Endothelial cell (in vitro differentiated cells): ENCODE data around the gene SPATA32. TPM values are rescaled to one million over a fixed set of nuclear protein-coding genes. Genes with fewer than 3 reads are reported as not detected.
A peak's percentile ranks its signal among the peaks of the same experiment; 100 is the strongest.

Source experiments
- DNase-seq: peaks from one replicate; pipeline ENCODE4 v3.0.0; 2021; ENCODE audit warnings: low spot score
- H3K27ac Mint-ChIP-seq: one replicate; pipeline ENCODE4 v1.8.0; 2021; ENCODE audit warnings: mixed read lengths, inconsistent platforms; ENCODE audit not compliant: unreplicated experiment
- H3K27me3 Mint-ChIP-seq: one replicate; pipeline ENCODE4 v1.8.0; 2021; ENCODE audit warnings: mild to moderate bottlenecking, moderate library complexity, mixed read lengths, inconsistent platforms; ENCODE audit not compliant: unreplicated experiment
- H3K36me3 Mint-ChIP-seq: one replicate; pipeline ENCODE4 v1.8.0; 2021; ENCODE audit warnings: mild to moderate bottlenecking, low read depth, mixed read lengths, inconsistent platforms; ENCODE audit not compliant: unreplicated experiment
- H3K4me1 Mint-ChIP-seq: one replicate; pipeline ENCODE4 v1.8.0; 2021; ENCODE audit warnings: mild to moderate bottlenecking, mixed read lengths, inconsistent platforms; ENCODE audit not compliant: unreplicated experiment
- H3K4me3 Mint-ChIP-seq: one replicate; pipeline ENCODE4 v1.8.0; 2021; ENCODE audit warnings: mild to moderate bottlenecking, mixed read lengths, inconsistent platforms; ENCODE audit not compliant: unreplicated experiment
- H3K9me3 Mint-ChIP-seq: one replicate; pipeline ENCODE4 v1.8.0; 2021; ENCODE audit warnings: mixed read lengths, inconsistent platforms; ENCODE audit not compliant: unreplicated experiment
- CTCF ChIP-seq: fragments of 200-600 bp; sonication (generic); IDR thresholded peaks from one replicate; pipeline ENCODE4 v1.5.0; 2021; ENCODE audit warnings: antibody characterized with exemption; ENCODE audit not compliant: unreplicated experiment
- total RNA-seq: library from RNA; stranded (reverse); fragmentation: NEBNext Ultra II Directional; extraction: Animal tissue kit (Norgen Biotek cat#: 25700); gene quantifications from one replicate; pipeline ENCODE4 v1.2.1, GENCODE V29; 2021; ENCODE audit not compliant: unreplicated experiment

The SPATA32 gene
- total RNA-seq, 1 donor from 2014 or later = not detected

- no peak overlapping the region for H3K4me3 Mint-ChIP-seq
- no peaks in the 10 kb centered on the region for H3K9me3 Mint-ChIP-seq
- DNase-seq = no peak
- no peak for TF ChIP-seq CTCF
- H3K36me3 Mint-ChIP-seq = peaks cover 9% of the 10 kb centered on the region
- no peaks in the 10 kb centered on the region for H3K4me1 Mint-ChIP-seq
- H3K27me3 Mint-ChIP-seq = no peaks in the 10 kb centered on the region
- no peak overlapping the region for H3K27ac Mint-ChIP-seq
Observed at GRCh38 chr17:45271603-45272002, 9.7 kb upstream of the SPATA32 start.

- H3K27me3 Mint-ChIP-seq = no peaks in the 10 kb centered on the region
- peaks cover 9% of the 10 kb centered on the region for H3K36me3 Mint-ChIP-seq
- no peaks in the 10 kb centered on the region for H3K4me1 Mint-ChIP-seq
- no peak overlapping the region for H3K4me3 Mint-ChIP-seq
- H3K9me3 Mint-ChIP-seq = no peaks in the 10 kb centered on the region
- TF ChIP-seq CTCF = peak; percentile 70
- H3K27ac Mint-ChIP-seq = no peak overlapping the region
- peak; percentile 72 for DNase-seq
Observed at GRCh38 chr17:45270828-45271418, 9.0 kb upstream of the SPATA32 start.

GRCh38 chr17:45269912-45270311, 8.0 kb upstream of the SPATA32 start:
- no peaks in the 10 kb centered on the region for H3K9me3 Mint-ChIP-seq
- no peak for DNase-seq
- no peak overlapping the region for H3K4me3 Mint-ChIP-seq
- peaks cover 11% of the 10 kb centered on the region for H3K36me3 Mint-ChIP-seq
- no peak for TF ChIP-seq CTCF
- no peaks in the 10 kb centered on the region for H3K27me3 Mint-ChIP-seq
- H3K4me1 Mint-ChIP-seq = no peaks in the 10 kb centered on the region
- H3K27ac Mint-ChIP-seq = no peak overlapping the region

GRCh38 chr17:45267436-45268055, 5.7 kb upstream of the SPATA32 start:
- Mint-ChIP-seq H3K27me3 (no peaks in the 10 kb centered on the region), H3K27ac (no peak overlapping the region), H3K9me3 (no peaks in the 10 kb centered on the region), H3K4me1 (no peaks in the 10 kb centered on the region), H3K36me3 (peaks cover 12% of the 10 kb centered on the region), H3K4me3 (no peak overlapping the region)
- DNase-seq = no peak
- TF ChIP-seq CTCF = no peak

- DNase-seq = no peak
- no peaks in the 10 kb centered on the region for H3K9me3 Mint-ChIP-seq
- no peak overlapping the region for H3K4me3 Mint-ChIP-seq
- TF ChIP-seq CTCF = no peak
- no peak overlapping the region for H3K27ac Mint-ChIP-seq
- peaks cover 1% of the 10 kb centered on the region for H3K27me3 Mint-ChIP-seq
- H3K4me1 Mint-ChIP-seq = no peaks in the 10 kb centered on the region
- H3K36me3 Mint-ChIP-seq = peaks cover 12% of the 10 kb centered on the region
Observed at GRCh38 chr17:45266372-45266926, 4.6 kb upstream of the SPATA32 start.
